Muscle layer of colon (tissue), 2 donors: ENCODE results near the gene CNPPD1.

Experiments
- H3K27ac ChIP-seq: one replicate; pipeline ENCODE4 v1.7.0; 2013; ENCODE audit warnings: low read depth, mild to moderate bottlenecking, low read length, moderate library complexity
- H3K27me3 ChIP-seq, 2 donors: one replicate each; pipeline ENCODE4 v1.7.0; 2013; ENCODE audit warnings: low read length in 2 of 2, mild to moderate bottlenecking in 2 of 2; ENCODE audit not compliant: insufficient read depth in 2 of 2, control insufficient read depth in 1 of 2
- H3K36me3 ChIP-seq: one replicate; pipeline ENCODE4 v1.7.0; 2013; ENCODE audit warnings: mild to moderate bottlenecking, low read length; ENCODE audit not compliant: insufficient read depth
- H3K4me1 ChIP-seq: one replicate; pipeline ENCODE4 v1.7.0; 2013; ENCODE audit warnings: mild to moderate bottlenecking, low read length; ENCODE audit not compliant: insufficient read depth
- H3K4me3 ChIP-seq, 2 donors: one replicate each; pipeline ENCODE4 v1.7.0; 2013; ENCODE audit warnings: low read length in 2 of 2, low read depth in 1 of 2, mild to moderate bottlenecking in 1 of 2, moderate library complexity in 1 of 2
- H3K9ac ChIP-seq: one replicate; pipeline ENCODE4 v1.7.0; 2013; ENCODE audit warnings: low read length
- H3K9me3 ChIP-seq: one replicate; pipeline ENCODE4 v1.7.0; 2013; ENCODE audit warnings: mild to moderate bottlenecking, low read length
- donor health status: abdominal sarcoma.
- donor health status: Adenocarcinoma of cecum.

Gene CNPPD1

GRCh38 chr2:219175486-219175885 is 1.2 kb downstream of the CNPPD1 start:
- H3K9me3 ChIP-seq: no peaks in the 10 kb centered on the region
- peak overlapping the region in 1 of 2 donors; percentile 87 for H3K4me3 ChIP-seq
- H3K9ac ChIP-seq: peak overlapping the region; percentile 52
- H3K4me1 ChIP-seq: peaks cover 40% of the 10 kb centered on the region
- no peak overlapping the region for H3K27ac ChIP-seq
- no peaks in the 10 kb centered on the region for H3K27me3 ChIP-seq
- H3K36me3 ChIP-seq: peaks cover 44% of the 10 kb centered on the region

GRCh38 chr2:219174801-219175200 is 1.9 kb downstream of the CNPPD1 start:
- Histone ChIP-seq H3K27me3 (no peaks in the 10 kb centered on the region), H3K36me3 (peaks cover 37% of the 10 kb centered on the region), H3K4me3 (no peak overlapping the region), H3K9ac (no peak overlapping the region), H3K4me1 (peaks cover 34% of the 10 kb centered on the region), H3K9me3 (no peaks in the 10 kb centered on the region), H3K27ac (no peak overlapping the region)

GRCh38 chr2:219174146-219174545 is 2.6 kb downstream of the CNPPD1 start:
- Histone ChIP-seq H3K9ac (no peak overlapping the region), H3K9me3 (no peaks in the 10 kb centered on the region), H3K27me3 (no peaks in the 10 kb centered on the region), H3K4me1 (peaks cover 27% of the 10 kb centered on the region), H3K27ac (no peak overlapping the region), H3K4me3 (no peak overlapping the region), H3K36me3 (peaks cover 33% of the 10 kb centered on the region)

GRCh38 chr2:219173176-219173575 is 3.5 kb downstream of the CNPPD1 start:
- peaks cover 22% of the 10 kb centered on the region for H3K4me1 ChIP-seq
- H3K27me3 ChIP-seq: no peaks in the 10 kb centered on the region
- no peaks in the 10 kb centered on the region for H3K9me3 ChIP-seq
- H3K27ac ChIP-seq: no peak overlapping the region
- H3K9ac ChIP-seq: no peak overlapping the region
- peaks cover 33% of the 10 kb centered on the region for H3K36me3 ChIP-seq
- H3K4me3 ChIP-seq: no peak overlapping the region

GRCh38 chr2:219172231-219173154 is 4.2 kb downstream of the CNPPD1 start:
- Histone ChIP-seq H3K4me1 (peaks cover 22% of the 10 kb centered on the region), H3K27me3 (no peaks in the 10 kb centered on the region), H3K27ac (peak overlapping the region; percentile 43), H3K9me3 (no peaks in the 10 kb centered on the region), H3K9ac (no peak overlapping the region), H3K36me3 (peaks cover 33% of the 10 kb centered on the region), H3K4me3 (no peak overlapping the region)

- Histone ChIP-seq H3K9me3 (no peaks in the 10 kb centered on the region), H3K4me3 (no peak overlapping the region), H3K36me3 (peaks cover 33% of the 10 kb centered on the region), H3K4me1 (peaks cover 22% of the 10 kb centered on the region), H3K27ac (peak overlapping the region; percentile 43), H3K9ac (no peak overlapping the region), H3K27me3 (no peaks in the 10 kb centered on the region)
Observed at GRCh38 chr2:219171231-219171651, 5.5 kb downstream of the CNPPD1 start.

- Histone ChIP-seq H3K4me3 (no peak within 1 kb of the TSS), H3K27ac (peak within 1 kb of the TSS; percentile 7), H3K9me3 (no peaks in the 10 kb centered on the region), H3K27me3 (no peaks in the 10 kb centered on the region), H3K36me3 (peaks cover 30% of the 10 kb centered on the region), H3K9ac (no peak within 1 kb of the TSS), H3K4me1 (peaks cover 15% of the 10 kb centered on the region)
Observed at GRCh38 chr2:219169930-219170654, 6.6 kb downstream of the CNPPD1 start, which contains the start of gene SLC23A3. Gene SLC23A3 (minus strand): TSS chr2:219170029. CDS start chr2:219169984, 45 bp downstream.

GRCh38 chr2:219168932-219169331 is 7.8 kb downstream of the CNPPD1 start:
- no peak overlapping the region for H3K4me3 ChIP-seq
- no peak overlapping the region for H3K27ac ChIP-seq
- peaks cover 18% of the 10 kb centered on the region for H3K36me3 ChIP-seq
- H3K9me3 ChIP-seq: no peaks in the 10 kb centered on the region
- no peak overlapping the region for H3K9ac ChIP-seq
- peaks cover 8% of the 10 kb centered on the region for H3K4me1 ChIP-seq
- no peaks in the 10 kb centered on the region for H3K27me3 ChIP-seq

- H3K9ac ChIP-seq: no peak overlapping the region
- H3K9me3 ChIP-seq: no peaks in the 10 kb centered on the region
- H3K36me3 ChIP-seq: peaks cover 15% of the 10 kb centered on the region
- H3K27ac ChIP-seq: no peak overlapping the region
- no peak overlapping the region for H3K4me3 ChIP-seq
- H3K27me3 ChIP-seq: no peaks in the 10 kb centered on the region
- H3K4me1 ChIP-seq: peaks cover 8% of the 10 kb centered on the region
Observed at GRCh38 chr2:219168526-219168925, 8.2 kb downstream of the CNPPD1 start.

GRCh38 chr2:219167997-219168396 is 8.7 kb downstream of the CNPPD1 start:
- H3K4me1 ChIP-seq: peaks cover 8% of the 10 kb centered on the region
- no peaks in the 10 kb centered on the region for H3K27me3 ChIP-seq
- no peak overlapping the region for H3K27ac ChIP-seq
- H3K4me3 ChIP-seq: no peak overlapping the region
- H3K9me3 ChIP-seq: no peaks in the 10 kb centered on the region
- peaks cover 12% of the 10 kb centered on the region for H3K36me3 ChIP-seq
- H3K9ac ChIP-seq: no peak overlapping the region

GRCh38 chr2:219165058-219165911 is 11.4 kb downstream of the CNPPD1 start:
- Histone ChIP-seq H3K9me3 (no peaks in the 10 kb centered on the region), H3K4me3 (no peak overlapping the region), H3K36me3 (no peaks in the 10 kb centered on the region), H3K4me1 (peaks cover 4% of the 10 kb centered on the region), H3K9ac (no peak overlapping the region), H3K27ac (no peak overlapping the region), H3K27me3 (no peaks in the 10 kb centered on the region)
